Astrocyte (in vitro differentiated cells and primary cell): ENCODE measurements around the gene ARHGAP26. TPM values are rescaled to one million over a fixed set of nuclear protein-coding genes. Genes with fewer than 3 reads are reported as not detected.

ENCODE experiments used
- DNase-seq: peaks from one replicate; pipeline ENCODE4 v3.0.0-alpha.2; 2010; ENCODE audit warnings: low read depth
- FAIRE-seq: peaks from 2 replicates; lab custom pipeline; 2011; peaks lifted over from hg19 to GRCh38; lab: Jason Lieb, UNC
- H2AFZ ChIP-seq: 2 replicates; pipeline ENCODE4 v1.6.0; 2012; ENCODE audit warnings: low read depth, low read length, inconsistent platforms
- H3K27ac ChIP-seq: 2 replicates; pipeline ENCODE4 v1.5.1; 2011; ENCODE audit warnings: low read depth, low read length, inconsistent platforms
- H3K27me3 ChIP-seq: 2 replicates; pipeline ENCODE4 v1.6.0; 2011; ENCODE audit warnings: low read length, inconsistent platforms; ENCODE audit not compliant: insufficient read depth
- H3K36me3 ChIP-seq: 2 replicates; pipeline ENCODE4 v1.5.1; 2011; ENCODE audit warnings: low read length, inconsistent platforms; ENCODE audit not compliant: insufficient read depth
- H3K4me1 ChIP-seq: 2 replicates; pipeline ENCODE4 v1.5.1; 2011; ENCODE audit warnings: low read length, inconsistent platforms; ENCODE audit not compliant: insufficient read depth
- H3K4me2 ChIP-seq: 2 replicates; pipeline ENCODE4 v1.6.0; 2012; ENCODE audit warnings: low read length, inconsistent platforms
- H3K4me3 ChIP-seq: 2 replicates; pipeline ENCODE4 v1.5.1; 2011; ENCODE audit warnings: low read depth, mild to moderate bottlenecking, low read length, inconsistent platforms; ENCODE audit not compliant: insufficient read depth
- H3K79me2 ChIP-seq: 2 replicates; pipeline ENCODE4 v1.6.0; 2012; ENCODE audit warnings: mild to moderate bottlenecking, low read length, inconsistent platforms; ENCODE audit not compliant: insufficient read depth
- H3K9ac ChIP-seq: 2 replicates; pipeline ENCODE4 v1.6.0; 2012; ENCODE audit warnings: mild to moderate bottlenecking, low read length, inconsistent platforms
- H3K9me3 ChIP-seq: 2 replicates; pipeline ENCODE4 v1.5.1; 2012; ENCODE audit warnings: low read depth, mild to moderate bottlenecking, low read length, inconsistent platforms; ENCODE audit not compliant: insufficient read depth
- H4K20me1 ChIP-seq: 2 replicates; pipeline ENCODE4 v1.6.0; 2012; ENCODE audit warnings: low read length, inconsistent platforms; ENCODE audit not compliant: insufficient read depth
- H3K27ac Mint-ChIP-seq: one replicate; pipeline ENCODE4 v1.8.0; 2021; ENCODE audit warnings: mild to moderate bottlenecking, mixed read lengths; ENCODE audit not compliant: unreplicated experiment
- H3K27me3 Mint-ChIP-seq: one replicate; pipeline ENCODE4 v1.8.0; 2021; ENCODE audit warnings: low read depth, mixed read lengths; ENCODE audit not compliant: unreplicated experiment
- H3K36me3 Mint-ChIP-seq: one replicate; pipeline ENCODE4 v1.8.0; 2021; ENCODE audit warnings: low read depth, mixed read lengths; ENCODE audit not compliant: unreplicated experiment
- H3K4me1 Mint-ChIP-seq: one replicate; pipeline ENCODE4 v1.8.0; 2021; ENCODE audit warnings: low read depth, mixed read lengths; ENCODE audit not compliant: unreplicated experiment
- H3K4me3 Mint-ChIP-seq: one replicate; pipeline ENCODE4 v1.8.0; 2021; ENCODE audit warnings: mild to moderate bottlenecking, moderate library complexity, mixed read lengths; ENCODE audit not compliant: unreplicated experiment
- H3K9me3 Mint-ChIP-seq: one replicate; pipeline ENCODE4 v1.8.0; 2021; ENCODE audit warnings: mild to moderate bottlenecking, mixed read lengths; ENCODE audit not compliant: unreplicated experiment
- EZH2 ChIP-seq: IDR thresholded peaks from 2 replicates; pipeline ENCODE4 v1.6.1; 2012; ENCODE audit warnings: mild to moderate bottlenecking, low read length, inconsistent platforms; ENCODE audit not compliant: insufficient read depth
- total RNA-seq: library from RNA; stranded (reverse); gene quantifications from 2 replicates; pipeline ENCODE4 v1.2.1, GENCODE V29; 2021
- TF ChIP-seq, protein P1 (sequence below): IDR thresholded peaks from 2 replicates; pipeline ENCODE4 v1.5.1; 2011; ENCODE audit warnings: low read depth, mild to moderate bottlenecking, inconsistent platforms, low read length, moderate library complexity; ENCODE audit not compliant: insufficient read depth

ARHGAP26 gene
- total RNA-seq, 1 donor from 2014 or later = 5.6 TPM

DNA sequence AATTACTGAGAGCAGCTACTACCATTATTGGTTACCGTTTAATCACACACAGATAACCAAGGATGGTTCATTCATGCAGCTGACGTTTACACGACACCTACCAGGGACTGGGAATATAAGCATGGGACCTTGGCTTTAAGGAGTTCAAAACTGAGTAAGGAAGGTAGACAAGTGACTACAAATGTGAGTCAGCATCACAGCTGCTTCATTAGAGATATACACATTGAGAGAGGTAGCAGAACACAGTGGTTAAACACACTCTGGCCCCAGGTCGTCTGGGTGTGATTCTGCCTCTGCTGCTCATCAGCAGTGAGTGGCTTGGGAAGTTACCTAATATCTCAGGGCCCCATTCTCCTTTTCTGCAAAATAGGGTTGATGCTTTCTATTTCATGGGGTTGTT, 364.7 kb downstream of the ARHGAP26 start:
- Mint-ChIP-seq H3K9me3 (no peaks in the 10 kb centered on the region), H3K27ac (no peak overlapping the region), H3K4me1 (peaks cover 26% of the 10 kb centered on the region), H3K36me3 (no peaks in the 10 kb centered on the region), H3K4me3 (no peak overlapping the region), H3K27me3 (peaks cover 3% of the 10 kb centered on the region)
- DNase-seq = no peak
- no peaks in the 10 kb centered on the region for H4K20me1 ChIP-seq
- H3K4me3 ChIP-seq = no peak overlapping the region
- H3K79me2 ChIP-seq = no peaks in the 10 kb centered on the region
- no peaks in the 10 kb centered on the region for H3K9me3 ChIP-seq
- no peak overlapping the region for H2AFZ ChIP-seq
- H3K36me3 ChIP-seq = no peaks in the 10 kb centered on the region
- H3K4me1 ChIP-seq = peaks cover 3% of the 10 kb centered on the region
- no peak overlapping the region for H3K27ac ChIP-seq
- no peaks in the 10 kb centered on the region for H3K27me3 ChIP-seq
- FAIRE-seq = no peak
- no peak overlapping the region for H3K4me2 ChIP-seq
- H3K9ac ChIP-seq = no peak overlapping the region
- TF ChIP-seq EZH2 = no peak
- TF ChIP-seq, protein P1, sequence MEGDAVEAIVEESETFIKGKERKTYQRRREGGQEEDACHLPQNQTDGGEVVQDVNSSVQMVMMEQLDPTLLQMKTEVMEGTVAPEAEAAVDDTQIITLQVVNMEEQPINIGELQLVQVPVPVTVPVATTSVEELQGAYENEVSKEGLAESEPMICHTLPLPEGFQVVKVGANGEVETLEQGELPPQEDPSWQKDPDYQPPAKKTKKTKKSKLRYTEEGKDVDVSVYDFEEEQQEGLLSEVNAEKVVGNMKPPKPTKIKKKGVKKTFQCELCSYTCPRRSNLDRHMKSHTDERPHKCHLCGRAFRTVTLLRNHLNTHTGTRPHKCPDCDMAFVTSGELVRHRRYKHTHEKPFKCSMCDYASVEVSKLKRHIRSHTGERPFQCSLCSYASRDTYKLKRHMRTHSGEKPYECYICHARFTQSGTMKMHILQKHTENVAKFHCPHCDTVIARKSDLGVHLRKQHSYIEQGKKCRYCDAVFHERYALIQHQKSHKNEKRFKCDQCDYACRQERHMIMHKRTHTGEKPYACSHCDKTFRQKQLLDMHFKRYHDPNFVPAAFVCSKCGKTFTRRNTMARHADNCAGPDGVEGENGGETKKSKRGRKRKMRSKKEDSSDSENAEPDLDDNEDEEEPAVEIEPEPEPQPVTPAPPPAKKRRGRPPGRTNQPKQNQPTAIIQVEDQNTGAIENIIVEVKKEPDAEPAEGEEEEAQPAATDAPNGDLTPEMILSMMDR = no peak

DNA sequence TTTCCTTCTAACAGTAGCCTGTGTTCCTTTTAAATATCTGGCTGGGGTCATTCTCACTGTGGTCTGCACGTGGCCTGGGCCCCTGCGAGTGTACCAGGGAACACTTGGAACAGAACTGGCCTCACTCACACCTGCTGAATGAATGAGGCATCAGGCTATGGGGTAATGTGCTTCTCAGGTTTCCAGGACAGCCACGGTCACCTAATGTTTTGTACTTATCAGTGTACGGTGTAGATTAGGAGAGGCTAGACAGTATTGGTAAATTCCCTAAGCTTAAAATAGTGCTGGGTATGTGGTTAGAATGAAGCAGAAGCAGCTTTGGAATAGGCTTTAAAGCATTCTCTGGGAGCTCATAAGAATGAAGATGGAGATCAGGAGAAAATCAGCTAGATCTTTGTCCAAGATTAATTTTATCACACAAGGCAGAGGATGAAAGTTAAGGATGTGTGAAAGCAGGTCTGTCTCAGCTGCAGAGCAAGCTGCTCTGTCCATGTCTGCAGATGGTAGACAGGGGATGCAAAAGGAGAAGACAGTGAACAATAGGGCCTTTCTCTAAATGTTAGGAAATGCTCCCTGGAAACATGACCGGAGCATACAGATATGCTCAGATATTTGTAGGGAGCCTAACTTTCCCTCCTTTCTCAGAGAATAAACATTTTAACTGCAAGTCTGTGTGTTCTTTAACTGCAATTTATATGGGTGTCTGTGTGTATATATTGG, 365.8 kb downstream of the ARHGAP26 start:
- Histone ChIP-seq H3K9ac (no peak overlapping the region), H3K36me3 (no peaks in the 10 kb centered on the region), H3K4me3 (no peak overlapping the region), H3K27ac (no peak overlapping the region), H2AFZ (no peak overlapping the region), H3K79me2 (no peaks in the 10 kb centered on the region), H3K4me2 (no peak overlapping the region), H3K9me3 (no peaks in the 10 kb centered on the region), H3K27me3 (no peaks in the 10 kb centered on the region), H3K4me1 (peaks cover 3% of the 10 kb centered on the region), H4K20me1 (no peaks in the 10 kb centered on the region)
- H3K27ac Mint-ChIP-seq = no peak overlapping the region
- DNase-seq (peak; percentile 55), FAIRE-seq (no peak)
- peaks cover 26% of the 10 kb centered on the region for H3K4me1 Mint-ChIP-seq
- no peaks in the 10 kb centered on the region for H3K9me3 Mint-ChIP-seq
- H3K27me3 Mint-ChIP-seq = no peaks in the 10 kb centered on the region
- no peaks in the 10 kb centered on the region for H3K36me3 Mint-ChIP-seq
- H3K4me3 Mint-ChIP-seq = no peak overlapping the region
- TF ChIP-seq EZH2 = no peak
- TF ChIP-seq, protein P1 = no peak

DNA sequence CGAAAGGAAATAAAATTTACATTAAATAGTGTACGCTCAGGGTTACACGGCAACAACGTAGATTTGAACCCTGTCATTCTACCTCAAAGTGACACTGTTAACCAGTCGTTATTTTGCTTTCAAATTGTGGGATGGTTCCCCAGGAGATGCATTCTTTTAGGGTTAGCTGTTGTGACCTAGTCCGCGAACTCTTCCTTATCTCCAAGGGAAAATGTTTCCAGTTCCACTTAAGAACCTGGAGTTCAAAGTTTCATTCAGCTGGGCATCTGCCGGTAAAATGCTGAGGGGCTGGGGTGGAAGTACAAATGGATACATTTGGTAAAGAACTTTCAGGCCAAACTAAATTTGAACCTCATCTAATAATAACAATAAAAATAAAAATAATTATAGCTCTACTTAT, 368.7 kb downstream of the ARHGAP26 start:
- Mint-ChIP-seq H3K9me3 (no peaks in the 10 kb centered on the region), H3K27me3 (no peaks in the 10 kb centered on the region), H3K4me1 (peaks cover 29% of the 10 kb centered on the region), H3K4me3 (no peak overlapping the region), H3K27ac (no peak overlapping the region), H3K36me3 (peaks cover 1% of the 10 kb centered on the region)
- H3K4me3 ChIP-seq = no peak overlapping the region
- DNase-seq = no peak
- H3K36me3 ChIP-seq = no peaks in the 10 kb centered on the region
- H3K4me1 ChIP-seq = peaks cover 6% of the 10 kb centered on the region
- H3K4me2 ChIP-seq = no peak overlapping the region
- H3K27ac ChIP-seq = no peak overlapping the region
- H3K27me3 ChIP-seq = no peaks in the 10 kb centered on the region
- H2AFZ ChIP-seq = no peak overlapping the region
- H3K79me2 ChIP-seq = no peaks in the 10 kb centered on the region
- no peaks in the 10 kb centered on the region for H4K20me1 ChIP-seq
- no peak for FAIRE-seq
- H3K9me3 ChIP-seq = no peaks in the 10 kb centered on the region
- no peak for TF ChIP-seq EZH2
- TF ChIP-seq, protein P1 = no peak
- no peak overlapping the region for H3K9ac ChIP-seq
